CD4-positive, alpha-beta T cell (primary cell): ENCODE data around the gene DECR2. TPM values are rescaled to one million over a fixed set of nuclear protein-coding genes. Genes with fewer than 3 reads are reported as not detected.
A peak's percentile ranks its signal among the peaks of the same experiment; 100 is the strongest.

ENCODE experiments used
- ATAC-seq: fragments of 200-7000 bp; cut with Tn5 transposase; one replicate; pipeline ENCODE4 v1.10.0; 2022; ENCODE audit warnings: mild to moderate bottlenecking; ENCODE audit not compliant: poor library complexity
- CTCF ChIA-PET: fragments of 350-600 bp; sonication (Branson Sonifier 250); formaldehyde crosslinking; loops from one replicate; lab custom pipeline; 2021; ENCODE audit warnings: antibody characterized with exemption, inconsistent platforms; lab: Charles Lee
- POLR2A ChIA-PET: fragments of 350-600 bp; sonication (Branson Sonifier 250); formaldehyde crosslinking; loops from one replicate; lab custom pipeline; 2021; ENCODE audit warnings: antibody characterized with exemption, inconsistent platforms; lab: Charles Lee
- DNase-seq, 14 experiments: peaks; one replicate each; pipeline ENCODE4 v3.0.0-alpha.2; 2013 to 2020; ENCODE audit warnings: mixed read lengths in 2 of 14
- H3K27ac ChIP-seq, 2 donors: one replicate each; pipeline versions ENCODE4 v1.5.1 to v1.7.0; 2013; ENCODE audit warnings: low read length in 2 of 2, low read depth in 1 of 2, mild to moderate bottlenecking in 1 of 2
- H3K27me3 ChIP-seq, 2 experiments: 1 replicate in 1 of 2; 2 replicates in 1 of 2; pipeline versions ENCODE4 v1.6.1 to v1.7.0; 2013; ENCODE audit warnings: low read length in 2 of 2, control low read depth in 1 of 2, mild to moderate bottlenecking in 1 of 2, moderate library complexity in 1 of 2; ENCODE audit not compliant: insufficient read depth in 2 of 2, control insufficient read depth in 1 of 2
- H3K36me3 ChIP-seq: one replicate; pipeline ENCODE4 v1.6.1; 2013; ENCODE audit warnings: low read length, control low read depth; ENCODE audit not compliant: insufficient read depth
- H3K4me1 ChIP-seq: one replicate; pipeline ENCODE4 v1.6.1; 2013; ENCODE audit warnings: low read length, control low read depth; ENCODE audit not compliant: insufficient read depth
- H3K4me3 ChIP-seq: one replicate; pipeline ENCODE4 v1.5.1; 2013; ENCODE audit warnings: mild to moderate bottlenecking, low read length, moderate library complexity
- H3K9me3 ChIP-seq, 2 experiments: 1 replicate in 1 of 2; 2 replicates in 1 of 2; pipeline versions ENCODE4 v1.6.1 to v1.7.0; 2013; ENCODE audit warnings: low read length in 2 of 2, mild to moderate bottlenecking in 2 of 2, control low read depth in 1 of 2, moderate library complexity in 1 of 2; ENCODE audit not compliant: control insufficient read depth in 1 of 2, insufficient read depth in 1 of 2
- H3K27ac Mint-ChIP-seq: one replicate; pipeline ENCODE4 v1.8.0; 2020; ENCODE audit warnings: mixed read lengths
- H3K27me3 Mint-ChIP-seq: one replicate; pipeline ENCODE4 v1.8.0; 2021; ENCODE audit warnings: mixed read lengths
- H3K36me3 Mint-ChIP-seq: one replicate; pipeline ENCODE4 v1.8.0; 2021; ENCODE audit warnings: low read depth, mixed read lengths
- H3K4me1 Mint-ChIP-seq: one replicate; pipeline ENCODE4 v1.8.0; 2021; ENCODE audit warnings: low read depth, mixed read lengths
- H3K4me3 Mint-ChIP-seq: one replicate; pipeline ENCODE4 v1.8.0; 2020; ENCODE audit warnings: mild to moderate bottlenecking, mixed read lengths
- H3K9me3 Mint-ChIP-seq: one replicate; pipeline ENCODE4 v1.8.0; 2020; ENCODE audit warnings: mixed read lengths
- CTCF ChIP-seq: fragments of 200-600 bp; IDR thresholded peaks from one replicate; pipeline ENCODE4 v1.8.0; 2022; ENCODE audit warnings: antibody characterized with exemption, mild to moderate bottlenecking
- intact Hi-C, 2 experiments: fragments of 100-400 bp; cut with DNase I in 1 of 2; cut with micrococcal nuclease in 1 of 2; formaldehyde crosslinking; loops; one replicate each; pipeline versions ENCODE4 v1.15.1 to v1.9.0; 2023 to 2025; cut with DNase I, micrococcal nuclease
- polyA plus RNA-seq, 2 donors: library from polyadenylated mRNA; unstranded; fragments of 120-200 nt; gene quantifications; one replicate each; pipeline ENCODE4 v1.2.1, GENCODE V29; 2013
- total RNA-seq, 174 experiments: library from RNA in 2 of 174; stranded (reverse) in 2 of 174; gene quantifications; one replicate each; pipeline ENCODE4 v1.2.3 and lab custom pipeline; 2021 to 2026

The DECR2 gene
- total RNA-seq (1 to 10 TPM; 5.7 to 7.0 TPM), total RNA-seq (lab: John Stamatoyannopoulos, UW) (1.3 to 10.8 (median 3.9) reads per million in 172 experiments)
- 7.5 TPM for polyA plus RNA-seq (2013, experiment 1 of 2)
- 5.7 TPM for polyA plus RNA-seq (2013, experiment 2 of 2)

- no peaks in the 10 kb centered on the region for H3K9me3 ChIP-seq
- Mint-ChIP-seq H3K27me3 (no peaks in the 10 kb centered on the region), H3K4me1 (peaks cover 18% of the 10 kb centered on the region), H3K36me3 (peaks cover 5% of the 10 kb centered on the region), H3K27ac (peak within 1 kb of the TSS; percentile 97), H3K9me3 (no peaks in the 10 kb centered on the region), H3K4me3 (peak within 1 kb of the TSS; percentile 98)
- no peaks in the 10 kb centered on the region for H3K36me3 ChIP-seq
- H3K27me3 ChIP-seq: no peaks in the 10 kb centered on the region
- H3K27ac ChIP-seq: peak within 1 kb of the TSS; percentile 67 to 81
- H3K4me1 ChIP-seq: peaks cover 21% of the 10 kb centered on the region
- intact Hi-C loops: loop anchor here (1.0 to 10.0 kb wide), 7 partner anchors 18 to 1383 kb away; partner anchors contain the start of genes AXIN1 (in 2 of the 2), MRPL28 (in 1 of the 2), NUBP2 (in 1 of the 2) and RAB11FIP3 (in 1 of the 2)
- ATAC-seq (peak; percentile 84), DNase-seq (peak; percentile 94 to 100 (median 99))
- peak; percentile 68 for TF ChIP-seq CTCF
- CTCF ChIA-PET: interaction anchor here (0.8 to 3.7 kb wide), 7 partner anchors 10 to 126 kb away, joined by 3 to 22 read pairs (median 3); partner anchors contain the start of genes CAPN15, MRPL28 and RAB11FIP3
- H3K4me3 ChIP-seq: peak within 1 kb of the TSS; percentile 92
- POLR2A ChIA-PET: interaction anchor here (0.6 to 3.3 kb wide), 17 partner anchors 10 to 400 kb away, joined by 3 to 35 read pairs (median 4); partner anchors contain the start of genes AXIN1, METTL26, MRPL28 and PGAP6
Measured at GRCh38 chr16:401468-402348, at the start of gene DECR2. TSS of gene DECR2 (plus strand) at chr16:401885. CDS start at chr16:401964, 79 bp downstream.

DNA sequence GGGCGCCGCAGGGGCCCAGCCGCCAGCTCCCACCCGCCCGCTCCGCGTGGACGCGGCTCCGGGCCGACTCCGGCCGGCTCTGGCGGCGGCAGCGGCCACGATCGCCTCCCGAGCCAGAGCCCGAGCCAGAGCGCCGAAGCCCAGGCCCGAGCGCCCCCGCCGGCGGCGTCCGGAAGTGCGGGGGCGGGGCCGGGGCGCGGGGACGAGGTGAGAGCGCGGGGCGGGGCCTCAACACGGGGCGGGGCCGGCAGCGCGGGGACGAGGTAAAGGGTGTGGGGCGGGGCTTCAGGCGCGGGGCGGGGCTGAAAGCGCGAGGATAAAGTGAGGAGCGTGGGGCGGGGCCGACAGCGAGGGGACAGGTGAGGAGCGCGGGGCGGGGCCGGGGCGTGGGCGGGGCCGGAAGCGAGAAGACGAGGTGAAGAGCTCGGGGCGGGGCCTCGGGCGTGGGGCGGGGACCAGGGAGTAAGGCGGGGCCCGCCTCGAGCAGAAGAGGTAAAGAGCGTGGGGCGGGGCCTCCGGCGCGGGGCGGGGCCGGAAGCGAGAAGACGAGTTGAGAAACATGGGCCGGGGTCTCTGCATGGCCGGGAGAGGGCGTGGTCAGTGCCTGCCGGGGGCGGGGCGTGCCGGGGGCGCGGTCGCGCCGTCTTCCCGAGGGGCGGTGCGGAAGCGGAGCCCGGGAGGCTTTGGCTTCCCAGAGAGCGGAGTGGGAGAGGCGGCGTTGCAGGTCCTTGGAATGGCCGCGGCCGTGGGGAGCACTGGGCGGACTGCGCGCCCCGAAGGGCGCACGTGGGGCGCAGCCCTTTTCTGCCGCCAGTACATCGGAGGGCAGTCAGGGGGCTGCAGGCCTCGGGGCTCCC, 48.9 kb upstream of the DECR2 start, which contains the start of gene AXIN1:
AXIN1 (minus strand) TSS at position 177 of the 857 bp plus-strand sequence. CDS start 5,698 bp downstream, outside the sequence.
- CTCF ChIA-PET: interaction anchor here (0.5 to 1.1 kb wide), 6 partner anchors 21 to 284 kb away, joined by 3 to 5 read pairs (median 3); partner anchors contain the start of genes FAM234A and METTL26
- peaks cover 12% of the 10 kb centered on the region for H3K36me3 ChIP-seq
- intact Hi-C loops: loop anchor here (1.0 to 5.0 kb wide), 11 partner anchors 18 to 214 kb away; partner anchors contain the start of genes DECR2 (in 2 of the 2), FAM234A (in 2 of the 2), RAB11FIP3 (in 2 of the 2) and MRPL28 (in 1 of the 2)
- H3K27ac ChIP-seq: peak within 1 kb of the TSS; percentile 35 to 50
- POLR2A ChIA-PET: interaction anchor here (0.5 to 3.5 kb wide), 15 partner anchors 9 to 315 kb away, joined by 3 to 19 read pairs (median 4); partner anchors contain the start of genes DECR2, FAM234A, LUC7L and MRPL28
- no peaks in the 10 kb centered on the region for H3K9me3 Mint-ChIP-seq
- peak within 1 kb of the TSS; percentile 94 for H3K27ac Mint-ChIP-seq
- peaks cover 16% of the 10 kb centered on the region for H3K36me3 Mint-ChIP-seq
- no peaks in the 10 kb centered on the region for H3K9me3 ChIP-seq
- H3K27me3 ChIP-seq: no peaks in the 10 kb centered on the region
- H3K4me3 Mint-ChIP-seq: peak within 1 kb of the TSS; percentile 99
- ATAC-seq: peak; percentile 86
- peaks cover 74% of the 10 kb centered on the region for H3K4me1 ChIP-seq
- peak; percentile 98 to 100 (median 100) for DNase-seq
- peak within 1 kb of the TSS; percentile 57 for H3K4me3 ChIP-seq
- peaks cover 61% of the 10 kb centered on the region for H3K4me1 Mint-ChIP-seq
- no peak for TF ChIP-seq CTCF
- H3K27me3 Mint-ChIP-seq: no peaks in the 10 kb centered on the region
